ENCODE results near the gene GPR143.

Gene GPR143

GRCh38 chrX:9785944-9786797 lies 20.5 kb upstream of the GPR143 start, which contains the start of gene SHROOM2:
TSS of gene SHROOM2 (plus strand) at chrX:9786429. CDS start at chrX:9786546, 117 bp downstream.
- in situ Hi-C loops (cut with HindIII; ENCODE audit: low sequenced_read_pairs) = no loop called here
- TF ChIP-seq, protein P1, sequence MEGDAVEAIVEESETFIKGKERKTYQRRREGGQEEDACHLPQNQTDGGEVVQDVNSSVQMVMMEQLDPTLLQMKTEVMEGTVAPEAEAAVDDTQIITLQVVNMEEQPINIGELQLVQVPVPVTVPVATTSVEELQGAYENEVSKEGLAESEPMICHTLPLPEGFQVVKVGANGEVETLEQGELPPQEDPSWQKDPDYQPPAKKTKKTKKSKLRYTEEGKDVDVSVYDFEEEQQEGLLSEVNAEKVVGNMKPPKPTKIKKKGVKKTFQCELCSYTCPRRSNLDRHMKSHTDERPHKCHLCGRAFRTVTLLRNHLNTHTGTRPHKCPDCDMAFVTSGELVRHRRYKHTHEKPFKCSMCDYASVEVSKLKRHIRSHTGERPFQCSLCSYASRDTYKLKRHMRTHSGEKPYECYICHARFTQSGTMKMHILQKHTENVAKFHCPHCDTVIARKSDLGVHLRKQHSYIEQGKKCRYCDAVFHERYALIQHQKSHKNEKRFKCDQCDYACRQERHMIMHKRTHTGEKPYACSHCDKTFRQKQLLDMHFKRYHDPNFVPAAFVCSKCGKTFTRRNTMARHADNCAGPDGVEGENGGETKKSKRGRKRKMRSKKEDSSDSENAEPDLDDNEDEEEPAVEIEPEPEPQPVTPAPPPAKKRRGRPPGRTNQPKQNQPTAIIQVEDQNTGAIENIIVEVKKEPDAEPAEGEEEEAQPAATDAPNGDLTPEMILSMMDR (IDR thresholded peaks at IDR 0.05; ENCODE audit: low read depth, low read length) = no peak
- DNase-seq (ENCODE audit: low read depth, low spot score) = no peak
- H3K4me3 ChIP-seq (ENCODE audit: low read depth, low read length) = peak within 1 kb of the TSS; percentile 24

GRCh38 chrX:9785254-9785943 lies 19.8 kb upstream of the GPR143 start:
- in situ Hi-C loops (cut with HindIII; ENCODE audit: low sequenced_read_pairs) = no loop called here
- no peak overlapping the region for H3K4me3 ChIP-seq (ENCODE audit: low read depth, low read length)
- TF ChIP-seq, protein P1 (IDR thresholded peaks at IDR 0.05; ENCODE audit: low read depth, low read length) = no peak
- DNase-seq (ENCODE audit: low read depth, low spot score) = no peak

GRCh38 chrX:9784332-9784731 lies 18.7 kb upstream of the GPR143 start:
- DNase-seq (ENCODE audit: low read depth, low spot score) = no peak
- TF ChIP-seq, protein P1 (IDR thresholded peaks at IDR 0.05; ENCODE audit: low read depth, low read length) = no peak

GRCh38 chrX:9781941-9782340 lies 16.3 kb upstream of the GPR143 start:
- no peak overlapping the region for H3K4me3 ChIP-seq (ENCODE audit: low read depth, low read length)
- TF ChIP-seq, protein P1 (IDR thresholded peaks at IDR 0.05; ENCODE audit: low read depth, low read length) = no peak
- in situ Hi-C loops (cut with HindIII; ENCODE audit: low sequenced_read_pairs) = no loop called here
- no peak for DNase-seq (ENCODE audit: low read depth, low spot score)

More at GRCh38 chrX:9784332-9784731, 18.7 kb upstream of the GPR143 start:
- H3K4me3 ChIP-seq (ENCODE audit: low read depth, low read length) = no peak overlapping the region
- in situ Hi-C loops (cut with HindIII; ENCODE audit: low sequenced_read_pairs) = no loop called here

- no peak for DNase-seq (ENCODE audit: low read depth, low spot score)
- in situ Hi-C loops (cut with HindIII; ENCODE audit: low sequenced_read_pairs) = no loop called here
- TF ChIP-seq, protein P1 (IDR thresholded peaks at IDR 0.05; ENCODE audit: low read depth, low read length) = no peak
- H3K4me3 ChIP-seq (ENCODE audit: low read depth, low read length) = no peak overlapping the region
These were observed 10.3 kb upstream of the GPR143 start for GRCh38 chrX:9775930-9776329.

DNA sequence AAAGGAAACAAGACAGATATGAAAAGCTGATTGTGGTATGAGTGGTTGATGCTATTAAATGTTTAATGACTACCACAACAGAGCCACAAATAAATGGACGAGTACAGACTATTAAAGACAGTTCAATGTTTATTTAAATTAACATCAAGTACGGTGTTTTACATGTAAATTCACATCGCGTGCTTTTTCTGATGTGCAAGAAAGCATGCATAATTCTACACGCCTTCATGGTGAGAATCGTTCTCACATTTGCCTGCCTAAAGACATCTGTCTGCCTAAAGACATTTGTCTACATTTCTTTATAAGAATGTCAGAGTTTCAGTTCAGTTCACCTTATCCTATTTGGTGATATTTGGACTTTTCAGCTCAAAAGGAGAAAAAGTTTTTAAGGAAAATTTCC lies 7.3 kb upstream of the GPR143 start:
- DNase-seq (ENCODE audit: low read depth, low spot score) = no peak
- in situ Hi-C loops (cut with HindIII; ENCODE audit: low sequenced_read_pairs) = no loop called here
- TF ChIP-seq, protein P1 (IDR thresholded peaks at IDR 0.05; ENCODE audit: low read depth, low read length) = no peak
- H3K4me3 ChIP-seq (ENCODE audit: low read depth, low read length) = no peak overlapping the region

Data from astrocyte of the spinal cord (primary cell).